GM23338 (cell line): ENCODE results near the gene MTLN.

Experiments
- CREB1 ChIP-seq: fragments of 250-450 bp; sonication (Bioruptor Pico); IDR thresholded peaks from 2 replicates; pipeline ENCODE4 v1.5.0; 2020; ENCODE audit warnings: low read depth, mild to moderate bottlenecking, moderate library complexity
- EZH2 ChIP-seq: fragments of 200-600 bp; sonication (generic); IDR thresholded peaks from one replicate; pipeline ENCODE4 v1.8.0; 2017; ENCODE audit warnings: antibody characterized with exemption, mild to moderate bottlenecking, low read depth; ENCODE audit not compliant: unreplicated experiment
- EZH2phosphoT487 ChIP-seq: fragments of 200-600 bp; sonication (generic); IDR thresholded peaks from one replicate; pipeline ENCODE4 v1.8.1; 2018; ENCODE audit warnings: antibody characterized with exemption; ENCODE audit not compliant: unreplicated experiment
- JUNB ChIP-seq: IDR thresholded peaks from one replicate; pipeline ENCODE4 v1.6.1; 2016; ENCODE audit warnings: antibody characterized with exemption; ENCODE audit not compliant: unreplicated experiment
- NANOG ChIP-seq: IDR thresholded peaks from 2 replicates; pipeline ENCODE4 v1.6.1; 2016; ENCODE audit warnings: antibody characterized with exemption, borderline replicate concordance
- POLR2AphosphoS5 ChIP-seq: IDR thresholded peaks from 2 replicates; pipeline ENCODE4 v1.6.1; 2016; ENCODE audit warnings: antibody characterized with exemption, low read depth
- STAT1 ChIP-seq: IDR thresholded peaks from one replicate; pipeline ENCODE4 v1.6.1; 2016; ENCODE audit warnings: antibody characterized with exemption; ENCODE audit not compliant: unreplicated experiment
- ZNF114 ChIP-seq: fragments of 250-450 bp; sonication (Bioruptor Pico); IDR thresholded peaks from 2 replicates; pipeline ENCODE4 v1.5.0; 2020; ENCODE audit warnings: mild to moderate bottlenecking, moderate library complexity
- ZNF331 ChIP-seq: fragments of 250-450 bp; sonication (Bioruptor Pico); IDR thresholded peaks from 2 replicates; pipeline ENCODE4 v1.5.0; 2020; ENCODE audit warnings: low read depth, mild to moderate bottlenecking, moderate library complexity
- TF ChIP-seq, protein P1 (sequence below), 2 experiments: fragments of 200-600 bp in 1 of 2; sonication (generic) in 1 of 2; conservative IDR thresholded peaks; 2 replicates each; pipeline versions ENCODE4 v1.5.1 to v1.6.1; 2016 to 2017; ENCODE audit warnings: antibody characterized with exemption in 2 of 2, low read depth in 2 of 2, mild to moderate bottlenecking in 2 of 2, moderate library complexity in 1 of 2
- TF ChIP-seq, protein P2 (sequence below): IDR thresholded peaks from one replicate; pipeline ENCODE4 v1.6.1; 2018; ENCODE audit warnings: antibody characterized with exemption; ENCODE audit not compliant: unreplicated experiment
- TF ChIP-seq, protein P3 (sequence below): IDR thresholded peaks from 2 replicates; pipeline ENCODE4 v1.6.1; 2016; ENCODE audit warnings: antibody characterized with exemption

DNA sequence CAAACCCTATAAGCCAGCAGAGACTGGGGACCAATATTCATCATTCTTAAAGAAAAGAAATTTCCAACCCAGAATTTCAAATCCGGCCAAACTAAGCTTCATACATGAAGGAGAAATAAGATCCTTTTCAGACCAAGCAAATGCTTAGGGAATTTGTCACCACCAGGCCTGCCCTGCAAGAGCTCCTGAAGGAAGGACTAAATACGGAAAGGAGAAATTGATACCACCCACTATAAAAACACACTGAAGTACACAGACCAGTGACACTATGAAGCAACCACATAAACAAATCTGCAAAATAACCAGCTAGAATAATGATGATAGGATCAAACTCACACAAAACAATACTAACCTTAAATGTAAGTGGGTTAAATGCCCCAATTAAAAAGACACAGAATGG lies 29.9 kb downstream of the MTLN start:
- TF ChIP-seq POLR2AphosphoS5 = no peak
- TF ChIP-seq, protein P1, sequence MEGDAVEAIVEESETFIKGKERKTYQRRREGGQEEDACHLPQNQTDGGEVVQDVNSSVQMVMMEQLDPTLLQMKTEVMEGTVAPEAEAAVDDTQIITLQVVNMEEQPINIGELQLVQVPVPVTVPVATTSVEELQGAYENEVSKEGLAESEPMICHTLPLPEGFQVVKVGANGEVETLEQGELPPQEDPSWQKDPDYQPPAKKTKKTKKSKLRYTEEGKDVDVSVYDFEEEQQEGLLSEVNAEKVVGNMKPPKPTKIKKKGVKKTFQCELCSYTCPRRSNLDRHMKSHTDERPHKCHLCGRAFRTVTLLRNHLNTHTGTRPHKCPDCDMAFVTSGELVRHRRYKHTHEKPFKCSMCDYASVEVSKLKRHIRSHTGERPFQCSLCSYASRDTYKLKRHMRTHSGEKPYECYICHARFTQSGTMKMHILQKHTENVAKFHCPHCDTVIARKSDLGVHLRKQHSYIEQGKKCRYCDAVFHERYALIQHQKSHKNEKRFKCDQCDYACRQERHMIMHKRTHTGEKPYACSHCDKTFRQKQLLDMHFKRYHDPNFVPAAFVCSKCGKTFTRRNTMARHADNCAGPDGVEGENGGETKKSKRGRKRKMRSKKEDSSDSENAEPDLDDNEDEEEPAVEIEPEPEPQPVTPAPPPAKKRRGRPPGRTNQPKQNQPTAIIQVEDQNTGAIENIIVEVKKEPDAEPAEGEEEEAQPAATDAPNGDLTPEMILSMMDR (conservative IDR thresholded peaks at IDR 0.05; ENCODE audit: low read depth in 2 of 2) = no peak
- TF ChIP-seq, protein P2, sequence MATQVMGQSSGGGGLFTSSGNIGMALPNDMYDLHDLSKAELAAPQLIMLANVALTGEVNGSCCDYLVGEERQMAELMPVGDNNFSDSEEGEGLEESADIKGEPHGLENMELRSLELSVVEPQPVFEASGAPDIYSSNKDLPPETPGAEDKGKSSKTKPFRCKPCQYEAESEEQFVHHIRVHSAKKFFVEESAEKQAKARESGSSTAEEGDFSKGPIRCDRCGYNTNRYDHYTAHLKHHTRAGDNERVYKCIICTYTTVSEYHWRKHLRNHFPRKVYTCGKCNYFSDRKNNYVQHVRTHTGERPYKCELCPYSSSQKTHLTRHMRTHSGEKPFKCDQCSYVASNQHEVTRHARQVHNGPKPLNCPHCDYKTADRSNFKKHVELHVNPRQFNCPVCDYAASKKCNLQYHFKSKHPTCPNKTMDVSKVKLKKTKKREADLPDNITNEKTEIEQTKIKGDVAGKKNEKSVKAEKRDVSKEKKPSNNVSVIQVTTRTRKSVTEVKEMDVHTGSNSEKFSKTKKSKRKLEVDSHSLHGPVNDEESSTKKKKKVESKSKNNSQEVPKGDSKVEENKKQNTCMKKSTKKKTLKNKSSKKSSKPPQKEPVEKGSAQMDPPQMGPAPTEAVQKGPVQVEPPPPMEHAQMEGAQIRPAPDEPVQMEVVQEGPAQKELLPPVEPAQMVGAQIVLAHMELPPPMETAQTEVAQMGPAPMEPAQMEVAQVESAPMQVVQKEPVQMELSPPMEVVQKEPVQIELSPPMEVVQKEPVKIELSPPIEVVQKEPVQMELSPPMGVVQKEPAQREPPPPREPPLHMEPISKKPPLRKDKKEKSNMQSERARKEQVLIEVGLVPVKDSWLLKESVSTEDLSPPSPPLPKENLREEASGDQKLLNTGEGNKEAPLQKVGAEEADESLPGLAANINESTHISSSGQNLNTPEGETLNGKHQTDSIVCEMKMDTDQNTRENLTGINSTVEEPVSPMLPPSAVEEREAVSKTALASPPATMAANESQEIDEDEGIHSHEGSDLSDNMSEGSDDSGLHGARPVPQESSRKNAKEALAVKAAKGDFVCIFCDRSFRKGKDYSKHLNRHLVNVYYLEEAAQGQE = no peak
- TF ChIP-seq STAT1 = no peak
- no peak for TF ChIP-seq JUNB
- no peak for TF ChIP-seq EZH2
- TF ChIP-seq EZH2phosphoT487 = no peak
- TF ChIP-seq CREB1 (CRISPR knock-in tag) = no peak
- TF ChIP-seq ZNF331 (CRISPR knock-in tag) = no peak
- TF ChIP-seq NANOG = no peak
- TF ChIP-seq ZNF114 = no peak
- TF ChIP-seq, protein P3, sequence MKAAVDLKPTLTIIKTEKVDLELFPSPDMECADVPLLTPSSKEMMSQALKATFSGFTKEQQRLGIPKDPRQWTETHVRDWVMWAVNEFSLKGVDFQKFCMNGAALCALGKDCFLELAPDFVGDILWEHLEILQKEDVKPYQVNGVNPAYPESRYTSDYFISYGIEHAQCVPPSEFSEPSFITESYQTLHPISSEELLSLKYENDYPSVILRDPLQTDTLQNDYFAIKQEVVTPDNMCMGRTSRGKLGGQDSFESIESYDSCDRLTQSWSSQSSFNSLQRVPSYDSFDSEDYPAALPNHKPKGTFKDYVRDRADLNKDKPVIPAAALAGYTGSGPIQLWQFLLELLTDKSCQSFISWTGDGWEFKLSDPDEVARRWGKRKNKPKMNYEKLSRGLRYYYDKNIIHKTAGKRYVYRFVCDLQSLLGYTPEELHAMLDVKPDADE = no peak
